ENCODE results near the gene RASL11A. TPM values are rescaled to one million over a fixed set of nuclear protein-coding genes. Genes with fewer than 3 reads are reported as not detected.

Gene RASL11A
- total and polyA plus RNA-seq, 2 of the 13 experiments (the other 11 are each of a cell fraction or from before 2014, with no cell fraction given) = 3.0 to 4.1 TPM

- Histone ChIP-seq H3K27me3 (ENCODE audit: control insufficient read depth in 1 of 2, insufficient read depth in 2 of 2, low read length in 2 of 2) (no peaks in the 10 kb centered on the region; a peak in 1 of 5 replicates), H2AFZ (ENCODE audit: low read length) (no peak overlapping the region), H3K79me2 (ENCODE audit: insufficient read depth, low read length) (peaks cover 54% of the 10 kb centered on the region), H3K36me3 (replicated peaks in 1 of 2; ENCODE audit: control insufficient read depth in 1 of 2, insufficient read depth in 2 of 2, low read length in 2 of 2) (peaks cover 5 to 23% of the 10 kb centered on the region in 2 experiments), H3K9ac (ENCODE audit: insufficient read depth, low read depth, low read length) (peak overlapping the region; percentile 99), H3K27ac (ENCODE audit: extremely low read length, insufficient read depth, low read length) (peak overlapping the region; percentile 92), H3K4me3 (replicated peaks in 1 of 3; ENCODE audit: insufficient read depth in 1 of 3, low read depth in 2 of 3, low read length in 3 of 3) (peak overlapping the region; percentile 84 to 89 (median 85)), H4K20me1 (ENCODE audit: insufficient read depth, low read length) (peaks cover 31% of the 10 kb centered on the region), H3K4me2 (ENCODE audit: low read depth, low read length) (peak overlapping the region; percentile 84), H3K4me1 (ENCODE audit: insufficient read depth, low read length) (peaks cover 40% of the 10 kb centered on the region), H3K9me3 (ENCODE audit: low read length) (no peaks in the 10 kb centered on the region)
- TF ChIP-seq ELF1 (CRISPR knock-in tag; IDR thresholded peaks at IDR 0.05) (no peak), ZNF652 (CRISPR knock-in tag; IDR thresholded peaks at IDR 0.05; ENCODE audit: borderline replicate concordance, low read depth) (peak; percentile 82), RBFOX2 (IDR thresholded peaks at IDR 0.05; ENCODE audit: low read depth, low read length) (0 out of 2 replicates have a peak, but pooled peaks have one; percentile 10), POLR2A (IDR thresholded peaks at IDR 0.05; ENCODE audit: insufficient read depth in 1 of 2, low read depth in 2 of 2, low read length in 2 of 2) (0 out of 4 replicates have a peak, but pooled peaks of 1 of the 2 experiments have one; percentile 29)
- POLR2A ChIA-PET = no interaction called here
- FAIRE-seq (no peak), ATAC-seq (no peak), DNase-seq (ENCODE audit: low spot score) (no peak)
- CTCF ChIA-PET (ENCODE audit: low intra/inter-chr PET ratio, low total read pairs) = no interaction called here
- in situ Hi-C loops (cut with HindIII; ENCODE audit: extremely low pct_ligation_motif_present, low pct_unique_long_range_greater_than_20kb) (no loop called here), intact Hi-C loops (cut with micrococcal nuclease; ENCODE audit: unreplicated experiment) (loop anchor here (5.0 kb wide), 2 partner anchors 80 to 105 kb away; partner anchors contain the start of gene USP12)
- no TSS peak for BruUV-seq (replicated peaks)
Measured at GRCh38 chr13:27252467-27252866, 18.2 kb upstream of the RASL11A start.

DNA sequence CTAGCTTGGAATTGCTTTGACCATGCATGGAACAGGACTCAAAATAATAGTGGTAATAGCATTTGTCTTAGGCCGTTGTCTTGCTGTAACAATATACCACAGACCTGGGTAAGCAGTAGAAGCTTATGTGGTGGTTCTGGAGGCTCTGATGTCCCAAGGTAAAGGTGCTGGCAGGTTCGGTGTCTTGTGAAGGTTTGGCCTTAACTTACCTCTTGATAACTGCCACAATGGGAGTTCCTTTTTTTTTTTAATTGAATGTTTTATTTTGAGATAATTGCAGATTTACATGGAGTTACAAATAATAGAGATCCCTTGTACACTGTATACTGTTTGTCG lies 13.4 kb upstream of the RASL11A start:
- intact Hi-C loops (cut with micrococcal nuclease; ENCODE audit: unreplicated experiment) = no loop called here
- H3K27me3 ChIP-seq (ENCODE audit: control insufficient read depth in 1 of 2, insufficient read depth in 2 of 2, low read length in 2 of 2) = no peaks in the 10 kb centered on the region; a peak in 1 of 5 replicates
- BruUV-seq (replicated peaks) = no TSS peak
- H2AFZ ChIP-seq (ENCODE audit: low read length) = no peak overlapping the region
- no peak for ATAC-seq
- H3K79me2 ChIP-seq (ENCODE audit: insufficient read depth, low read length) = peaks cover 32% of the 10 kb centered on the region
- ChIA-PET POLR2A (interaction anchor here (0.6 to 3.3 kb wide), 3 partner anchors 10 to 260 kb away, joined by 4 to 10 read pairs (median 4); partner anchors contain the start of gene RASL11A), CTCF (ENCODE audit: low intra/inter-chr PET ratio, low total read pairs) (interaction anchor here (1.2 kb wide), 1 partner anchor 272 kb away, joined by 3 read pairs; no protein-coding TSS in a partner anchor)
- peaks cover 8 to 34% of the 10 kb centered on the region in 2 experiments for H3K36me3 ChIP-seq (replicated peaks in 1 of 2; ENCODE audit: control insufficient read depth in 1 of 2, insufficient read depth in 2 of 2, low read length in 2 of 2)
- peaks cover 51% of the 10 kb centered on the region for H3K4me1 ChIP-seq (ENCODE audit: insufficient read depth, low read length)
- no peak for FAIRE-seq
- H3K27ac ChIP-seq (ENCODE audit: extremely low read length, insufficient read depth, low read length) = peak overlapping the region; percentile 12
- H3K4me3 ChIP-seq (replicated peaks in 1 of 3; ENCODE audit: insufficient read depth in 1 of 3, low read depth in 2 of 3, low read length in 3 of 3) = no peak overlapping the region
- in situ Hi-C loops (cut with HindIII; ENCODE audit: extremely low pct_ligation_motif_present, low pct_unique_long_range_greater_than_20kb) = no loop called here
- no peak for DNase-seq (ENCODE audit: low spot score)
- TF ChIP-seq ZGPAT (CRISPR knock-in tag; IDR thresholded peaks at IDR 0.05) = no peak
- 0 out of 2 replicates have a peak, but pooled peaks have one; percentile 23 for TF ChIP-seq POLR2AphosphoS5 (IDR thresholded peaks at IDR 0.05; ENCODE audit: low read depth, low read length)
- H4K20me1 ChIP-seq (ENCODE audit: insufficient read depth, low read length) = peaks cover 37% of the 10 kb centered on the region
- H3K9ac ChIP-seq (ENCODE audit: insufficient read depth, low read depth, low read length) = no peak overlapping the region
- no peaks in the 10 kb centered on the region for H3K9me3 ChIP-seq (ENCODE audit: low read length)
- 90% methylated on average over 3 of the region's 3 CpGs for WGBS (ENCODE audit: low lambda C conversion rate)
- H3K4me2 ChIP-seq (ENCODE audit: low read depth, low read length) = no peak overlapping the region
